Progenitor cell of endocrine pancreas (in vitro differentiated cells): ENCODE data around the gene RGS7BP. TPM values are rescaled to one million over a fixed set of nuclear protein-coding genes. Genes with fewer than 3 reads are reported as not detected.
A peak's percentile ranks its signal among the peaks of the same experiment; 100 is the strongest.

Experiments
- DNase-seq: peaks from one replicate; pipeline ENCODE4 v3.0.0; 2021; ENCODE audit warnings: low spot score; ENCODE audit not compliant: unreplicated experiment
- H3K27ac Mint-ChIP-seq: 2 replicates; pipeline ENCODE4 v1.8.0; 2021; ENCODE audit warnings: mild to moderate bottlenecking, moderate library complexity, mixed read lengths
- H3K27me3 Mint-ChIP-seq: 2 replicates; pipeline ENCODE4 v1.8.0; 2021; ENCODE audit warnings: mixed read lengths
- H3K36me3 Mint-ChIP-seq: 2 replicates; pipeline ENCODE4 v1.8.0; 2022; ENCODE audit warnings: mixed read lengths; ENCODE audit not compliant: insufficient read depth
- H3K4me1 Mint-ChIP-seq: 2 replicates; pipeline ENCODE4 v1.8.0; 2021; ENCODE audit warnings: low read depth, mixed read lengths
- H3K4me3 Mint-ChIP-seq: 2 replicates; pipeline ENCODE4 v1.8.0; 2021; ENCODE audit warnings: low read depth, mild to moderate bottlenecking, moderate library complexity, mixed read lengths
- H3K9me3 Mint-ChIP-seq: 2 replicates; pipeline ENCODE4 v1.8.0; 2021; ENCODE audit warnings: low read depth, mixed read lengths
- CTCF ChIP-seq: fragments of 200-600 bp; sonication (generic); IDR thresholded peaks from one replicate; pipeline ENCODE4 v1.5.0; 2021; ENCODE audit warnings: antibody characterized with exemption, mild to moderate bottlenecking; ENCODE audit not compliant: unreplicated experiment
- total RNA-seq: library from RNA; stranded (reverse); gene quantifications from 2 replicates; pipeline ENCODE4 v1.2.1, GENCODE V29; 2021

The RGS7BP gene
- total RNA-seq, 1 donor from 2014 or later, result 0.14 TPM

GRCh38 chr5:64487283-64487682, 18.5 kb upstream of the RGS7BP start:
- peaks cover 4% of the 10 kb centered on the region for H3K4me1 Mint-ChIP-seq
- H3K27ac Mint-ChIP-seq, result no peak overlapping the region
- TF ChIP-seq CTCF, result no peak
- H3K27me3 Mint-ChIP-seq, result no peaks in the 10 kb centered on the region
- no peak for DNase-seq
- peaks cover 8% of the 10 kb centered on the region for H3K9me3 Mint-ChIP-seq
- H3K36me3 Mint-ChIP-seq, result no peaks in the 10 kb centered on the region
- H3K4me3 Mint-ChIP-seq, result no peak overlapping the region

- no peak overlapping the region for H3K4me3 Mint-ChIP-seq
- no peak overlapping the region for H3K27ac Mint-ChIP-seq
These were observed 16.0 kb upstream of the RGS7BP start for GRCh38 chr5:64489857-64490256.

GRCh38 chr5:64497386-64497785, 8.4 kb upstream of the RGS7BP start:
- no peak for TF ChIP-seq CTCF
- no peaks in the 10 kb centered on the region for H3K36me3 Mint-ChIP-seq
- no peak overlapping the region for H3K27ac Mint-ChIP-seq
- no peak for DNase-seq
- no peak overlapping the region for H3K4me3 Mint-ChIP-seq
- H3K9me3 Mint-ChIP-seq, result no peaks in the 10 kb centered on the region
- peaks cover 3% of the 10 kb centered on the region for H3K4me1 Mint-ChIP-seq
- H3K27me3 Mint-ChIP-seq, result peaks cover 7% of the 10 kb centered on the region

More at GRCh38 chr5:64489857-64490256, 16.0 kb upstream of the RGS7BP start:
- no peak for DNase-seq
- peaks cover 4% of the 10 kb centered on the region for H3K4me1 Mint-ChIP-seq
- H3K36me3 Mint-ChIP-seq, result no peaks in the 10 kb centered on the region
- peaks cover 8% of the 10 kb centered on the region for H3K9me3 Mint-ChIP-seq
- H3K27me3 Mint-ChIP-seq, result no peaks in the 10 kb centered on the region
- no peak for TF ChIP-seq CTCF

- H3K4me3 Mint-ChIP-seq, result no peak overlapping the region
- no peaks in the 10 kb centered on the region for H3K36me3 Mint-ChIP-seq
- TF ChIP-seq CTCF, result no peak
- DNase-seq, result no peak
- no peak overlapping the region for H3K27ac Mint-ChIP-seq
- no peaks in the 10 kb centered on the region for H3K9me3 Mint-ChIP-seq
- peaks cover 38% of the 10 kb centered on the region for H3K27me3 Mint-ChIP-seq
- peaks cover 3% of the 10 kb centered on the region for H3K4me1 Mint-ChIP-seq
These were observed 3.6 kb upstream of the RGS7BP start for GRCh38 chr5:64502196-64502595.

- Mint-ChIP-seq H3K36me3 (no peaks in the 10 kb centered on the region), H3K27ac (peak overlapping the region; percentile 46), H3K27me3 (peaks cover 64% of the 10 kb centered on the region), H3K9me3 (no peaks in the 10 kb centered on the region), H3K4me1 (peaks cover 2% of the 10 kb centered on the region), H3K4me3 (peak overlapping the region; percentile 82)
- TF ChIP-seq CTCF, result peak; percentile 46
- DNase-seq, result no peak
These were observed 900 bp downstream of the RGS7BP start for GRCh38 chr5:64506567-64507263.
